Effector CD8-positive, alpha-beta T cell (primary cell): Measurements from ENCODE around the gene AP1G1.
A peak's percentile ranks its signal among the peaks of the same experiment; 100 is the strongest.
"Not testable (repeated sequence)": the region's sequence is repeated elsewhere in the genome, so short reads cannot be mapped to it uniquely, and the experiment has no call there.

ENCODE experiments used
- DNase-seq: peaks from one replicate; lab custom pipeline; 2025; lab: John Stamatoyannopoulos, UW
- total RNA-seq, 4 experiments: gene quantifications; one replicate each; lab custom pipeline; 2026; lab: John Stamatoyannopoulos, UW

Gene AP1G1
- 150 to 207 (median 178) reads per million in 4 experiments for total RNA-seq

DNA sequence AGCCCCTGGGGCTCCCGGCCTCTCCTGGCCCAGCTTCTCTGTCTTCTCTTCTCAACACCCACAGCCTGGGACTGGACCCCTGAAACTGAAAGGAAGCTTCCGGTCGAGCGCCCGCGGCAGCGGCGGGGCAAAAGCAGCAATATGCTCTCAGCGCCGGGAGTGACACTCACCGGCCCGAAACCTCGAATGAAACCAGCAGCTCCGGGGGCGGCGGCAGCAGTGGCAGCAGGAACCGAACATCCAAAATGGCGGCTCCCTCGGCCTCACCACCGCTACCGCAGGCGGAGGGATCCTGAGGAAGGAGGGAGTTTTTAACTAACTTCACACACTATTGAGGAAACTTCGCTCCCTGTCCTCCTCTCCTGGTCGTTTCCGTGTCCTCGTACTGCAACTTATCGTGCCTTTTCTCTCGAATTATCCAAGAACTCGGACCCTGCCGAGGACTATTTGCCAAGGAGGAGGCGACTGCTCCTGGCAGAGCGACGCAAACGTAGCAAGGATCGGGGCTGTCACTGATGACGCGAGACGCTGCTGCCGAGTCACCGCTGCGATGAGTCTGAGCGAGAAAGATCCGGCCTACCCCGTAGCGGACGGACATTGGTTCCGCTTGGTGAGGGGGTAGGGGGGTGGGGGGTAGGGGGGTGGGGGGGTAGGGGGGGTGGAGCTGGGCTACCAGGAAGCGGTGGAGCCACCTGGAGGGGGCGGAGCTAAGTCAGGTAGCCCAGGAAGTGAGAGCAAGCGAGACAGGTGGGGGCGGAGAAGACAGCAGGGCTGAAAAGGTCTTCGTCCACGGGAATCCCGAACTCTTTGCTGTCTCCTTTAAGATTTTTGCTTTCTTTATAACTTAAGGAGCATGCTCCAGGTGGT is at the start of gene AP1G1:
Gene AP1G1, minus strand, starts transcription at position 242 of the 867 bp plus-strand sequence. CDS start 19,355 bp downstream, outside the sequence.
- peak; percentile 91 for DNase-seq

DNA sequence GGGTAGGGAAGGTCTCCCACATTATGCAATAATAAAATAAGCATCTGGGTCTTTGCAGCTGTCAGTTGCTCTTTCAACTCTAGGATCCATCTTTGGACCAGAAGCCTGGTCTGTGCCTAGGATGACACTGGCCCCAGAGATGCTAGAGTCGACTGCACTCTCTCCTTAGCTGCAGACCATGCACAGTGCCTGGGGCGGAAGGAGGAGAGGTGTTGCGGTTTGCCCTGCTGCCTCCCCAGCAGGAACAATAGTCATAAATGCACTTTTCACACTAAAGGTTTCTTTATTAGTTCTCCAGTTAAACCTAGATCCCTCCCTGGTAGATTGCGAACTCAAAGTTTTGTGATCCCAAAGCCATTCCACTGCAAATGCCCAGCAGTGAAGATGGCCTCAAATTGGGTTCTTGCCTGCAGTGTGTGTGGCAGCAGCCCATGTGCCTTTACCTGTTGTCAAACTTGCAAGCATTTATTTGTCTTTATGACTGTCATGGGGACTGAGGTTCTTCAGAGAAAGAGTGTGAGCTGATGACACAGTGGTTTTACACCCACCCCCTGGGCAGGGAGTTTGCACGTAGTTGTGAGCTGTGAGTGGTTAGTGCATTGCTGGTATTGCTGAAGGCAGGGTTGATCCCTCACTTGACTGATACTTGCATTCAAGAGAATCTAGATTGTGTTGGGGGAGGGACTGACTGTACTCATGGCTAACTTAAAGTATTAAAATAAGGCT is 47.5 kb upstream of the AP1G1 start:
- DNase-seq, result no peak

DNA sequence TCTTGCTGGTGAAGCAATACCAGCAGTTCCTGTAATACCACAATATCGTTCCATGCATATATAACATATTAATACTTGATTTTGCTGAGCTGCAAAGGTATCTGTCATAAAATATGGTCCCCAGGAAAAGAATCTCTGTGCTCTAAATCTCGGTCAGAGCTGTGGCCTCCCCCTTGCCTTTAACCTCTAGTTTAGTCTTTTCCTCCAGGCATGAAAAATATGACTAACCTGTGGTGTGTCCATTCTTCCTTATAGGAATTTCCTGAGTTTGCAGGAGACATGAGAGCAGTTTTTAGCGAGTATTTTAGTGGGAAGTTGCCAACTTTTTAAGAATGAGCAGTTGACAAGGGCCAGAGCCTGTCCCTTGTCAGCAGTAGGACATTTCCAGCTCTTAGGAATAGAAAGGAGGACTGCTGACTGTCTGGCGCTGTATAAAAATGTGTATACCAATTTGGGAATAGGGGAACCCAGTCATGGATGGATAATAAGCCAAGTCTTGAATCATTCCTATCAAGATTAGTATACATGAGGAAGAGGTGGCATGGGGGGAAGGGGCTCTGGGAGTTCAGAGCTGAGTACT is 45.8 kb upstream of the AP1G1 start:
- no peak for DNase-seq

DNA sequence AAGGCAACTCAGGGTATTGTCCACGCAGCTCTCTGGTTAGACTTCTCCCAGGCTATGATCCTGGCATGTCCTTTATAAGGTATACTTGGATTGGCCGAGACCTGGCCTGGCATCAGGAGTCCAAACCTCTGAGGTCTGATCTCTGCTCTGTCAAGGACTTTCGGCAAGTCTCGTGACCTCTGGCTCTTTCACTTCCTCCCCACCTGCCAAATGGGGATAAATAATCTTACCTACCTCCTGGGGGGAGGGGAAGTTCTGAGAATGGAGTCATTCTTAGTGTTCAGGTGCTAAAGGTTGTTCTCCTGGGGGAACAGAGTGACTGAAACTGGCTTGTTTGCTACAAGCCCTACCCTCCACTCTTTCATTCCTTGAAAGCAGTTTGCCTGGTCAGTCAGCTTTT is 44.8 kb upstream of the AP1G1 start:
- DNase-seq, result no peak

GRCh38 chr16:71852561-71852960 is 43.9 kb upstream of the AP1G1 start:
- no peak for DNase-seq

GRCh38 chr16:71852158-71852557 is 43.5 kb upstream of the AP1G1 start:
- no peak for DNase-seq

DNA sequence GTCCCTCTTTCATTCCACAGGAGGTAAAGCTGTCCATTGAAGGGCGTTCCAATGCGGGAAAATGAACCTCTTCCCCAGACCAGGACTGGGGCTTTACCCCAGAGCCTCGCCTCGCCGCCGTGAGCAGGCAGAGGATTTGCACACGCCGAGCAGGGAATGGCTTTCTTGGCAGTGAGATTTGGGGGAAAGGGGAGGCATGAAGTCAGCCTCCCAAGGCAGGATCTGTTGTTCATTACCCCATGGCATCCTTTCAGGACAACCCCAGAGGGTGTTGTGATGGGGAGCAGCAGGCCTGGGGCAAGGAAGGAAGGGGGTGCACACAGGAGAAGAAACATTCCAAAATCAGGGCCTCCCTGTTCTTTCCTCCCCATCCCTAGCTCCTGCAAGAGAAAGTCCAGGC is 43.1 kb upstream of the AP1G1 start:
- no peak for DNase-seq

GRCh38 chr16:71848622-71849021 is 40.0 kb upstream of the AP1G1 start:
- DNase-seq, result no peak

- DNase-seq, result no peak
These were observed 38.5 kb upstream of the AP1G1 start for GRCh38 chr16:71847096-71847495.

GRCh38 chr16:71846431-71846830 is 37.8 kb upstream of the AP1G1 start:
- DNase-seq, result no peak

DNA sequence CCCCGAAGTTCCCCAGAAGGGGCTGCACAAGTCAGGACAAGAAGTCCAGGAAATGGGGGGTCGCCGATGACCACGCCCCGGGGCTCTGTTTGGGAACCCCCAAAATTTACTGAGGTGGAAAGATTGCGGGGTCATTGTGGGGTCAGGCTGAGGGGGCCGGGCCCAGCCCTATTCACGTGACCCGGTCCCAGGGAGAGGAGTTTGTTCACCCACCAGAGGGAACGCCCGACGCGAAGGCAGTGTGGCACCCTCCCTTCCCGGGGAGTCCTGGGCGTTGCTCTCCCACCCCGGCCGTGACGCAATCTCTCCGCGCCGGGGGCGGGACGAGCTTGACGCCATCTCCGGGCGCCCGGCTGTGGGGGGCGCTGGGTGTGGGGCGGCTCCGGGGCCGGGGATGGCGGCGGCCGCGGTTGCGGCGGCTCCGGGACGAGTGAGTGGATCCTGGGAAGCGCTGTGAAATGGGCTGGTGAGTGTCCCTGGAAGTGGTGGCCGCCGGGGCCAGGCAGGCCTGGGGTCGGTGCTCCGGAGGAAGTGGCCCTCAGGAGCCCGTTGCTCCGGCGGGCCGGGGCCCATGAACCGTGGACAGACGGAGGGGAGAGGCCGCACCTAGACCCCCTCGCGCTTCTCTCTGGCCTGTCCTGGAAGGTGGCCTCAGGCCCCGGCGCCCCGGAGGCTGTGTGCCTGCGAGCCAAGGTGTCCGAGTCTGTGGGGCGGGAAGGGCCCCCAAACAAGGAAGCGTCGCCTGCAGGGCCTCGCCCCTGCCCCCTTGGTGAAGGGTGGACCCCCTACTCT is 37.2 kb upstream of the AP1G1 start, which contains the start of gene ATXN1L:
Gene ATXN1L, plus strand, starts transcription at position 338 of the 792 bp plus-strand sequence. CDS start 3,765 bp downstream, outside the sequence.
- DNase-seq, result peak; percentile 92

DNA sequence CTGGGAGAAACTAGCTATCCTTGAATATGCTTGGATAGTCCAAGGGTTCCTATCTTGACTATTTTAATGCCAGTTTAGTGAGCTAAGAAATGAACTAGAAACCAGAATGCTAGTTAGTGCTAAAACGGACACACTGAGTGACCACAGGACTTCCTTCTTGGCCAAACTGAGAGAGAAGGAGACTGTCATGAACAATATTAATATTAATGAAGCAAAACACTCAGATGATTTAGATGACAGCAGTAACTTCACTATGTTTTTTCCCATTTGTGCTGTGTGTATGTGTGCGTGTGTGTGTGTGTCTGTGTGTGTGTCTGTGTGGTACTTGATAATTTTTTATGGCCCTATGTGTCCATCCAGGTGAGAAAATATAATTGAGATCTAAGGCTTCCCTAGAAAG is 34.9 kb upstream of the AP1G1 start:
- no peak for DNase-seq

- DNase-seq, result no peak
These were observed 31.4 kb upstream of the AP1G1 start for GRCh38 chr16:71840052-71840451.

GRCh38 chr16:71837150-71837549 is 28.5 kb upstream of the AP1G1 start:
- DNase-seq, result no peak

GRCh38 chr16:71834291-71834690 is 25.7 kb upstream of the AP1G1 start:
- DNase-seq, result no peak

- DNase-seq, result not testable (repeated sequence)
These were observed 23.5 kb upstream of the AP1G1 start for GRCh38 chr16:71832112-71832511.

DNA sequence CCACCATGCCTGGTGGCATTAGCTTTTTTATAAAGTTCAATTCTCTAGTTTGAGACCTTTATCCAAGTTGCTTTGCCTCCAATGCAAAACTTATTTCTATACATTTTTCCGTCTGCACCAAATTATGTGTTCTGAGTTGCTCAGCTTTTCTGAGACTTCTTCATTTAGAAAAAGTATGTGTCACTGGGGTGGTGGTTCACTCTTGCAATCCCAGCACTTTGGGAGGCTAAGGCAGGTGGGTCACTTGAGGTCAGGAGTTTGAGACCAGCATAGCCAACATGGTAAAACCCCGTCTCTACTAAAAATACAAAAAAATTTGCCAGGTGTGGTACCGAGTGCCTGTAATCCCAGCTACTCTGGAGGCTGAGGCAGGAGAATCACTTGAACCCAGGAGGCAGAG is 23.1 kb upstream of the AP1G1 start:
- not testable (repeated sequence) for DNase-seq

GRCh38 chr16:71830359-71830758 is 21.7 kb upstream of the AP1G1 start:
- no peak for DNase-seq

DNA sequence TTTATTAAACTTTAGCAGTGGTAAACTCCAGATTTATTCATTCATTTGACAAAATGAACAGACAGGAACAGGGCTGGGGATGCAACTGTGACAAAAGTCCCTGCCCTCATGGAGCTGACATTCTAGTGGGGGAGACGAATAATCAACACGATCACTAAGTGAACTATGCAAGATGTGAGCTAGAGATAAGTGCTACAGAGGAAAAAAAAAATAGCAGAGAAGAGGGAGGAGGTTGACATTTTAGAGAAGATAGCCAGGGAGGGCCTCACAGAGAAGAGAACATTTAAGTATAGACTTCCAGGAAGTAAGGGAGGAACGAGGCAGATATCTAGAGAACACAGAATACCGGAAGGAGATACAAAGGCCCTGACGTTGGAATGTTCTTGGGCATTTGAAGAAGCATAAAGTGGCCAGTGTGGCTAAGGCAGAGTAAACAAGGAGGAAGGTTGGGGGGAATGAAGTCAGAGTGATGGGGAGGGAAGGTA is 17.9 kb upstream of the AP1G1 start:
- no peak for DNase-seq

GRCh38 chr16:71817155-71817500 is 8.5 kb upstream of the AP1G1 start:
- not testable (repeated sequence) for DNase-seq

GRCh38 chr16:71811261-71811803 is 2.7 kb upstream of the AP1G1 start:
- DNase-seq, result no peak
